Measurements from ENCODE around the gene ASTL.

The ASTL gene

GRCh38 chr2:96124406-96125265, 13.7 kb downstream of the ASTL start:
- no peak for DNase-seq

GRCh38 chr2:96123936-96124335, 14.4 kb downstream of the ASTL start:
- no peak for DNase-seq

- DNase-seq = no peak
Observed at GRCh38 chr2:96123290-96123689, 15.0 kb downstream of the ASTL start.

GRCh38 chr2:96122391-96122790, 15.9 kb downstream of the ASTL start:
- DNase-seq = no peak

- no peak for DNase-seq
Observed at GRCh38 chr2:96121414-96121813, 16.9 kb downstream of the ASTL start.

- DNase-seq = no peak
Observed at GRCh38 chr2:96120991-96121390, 17.3 kb downstream of the ASTL start.

- DNase-seq = no peak
Observed at GRCh38 chr2:96120091-96120720, 18.1 kb downstream of the ASTL start.

GRCh38 chr2:96119389-96119751, 18.9 kb downstream of the ASTL start:
- no peak for DNase-seq

- no peak for DNase-seq
Observed at GRCh38 chr2:96118698-96119388, 19.5 kb downstream of the ASTL start.

- DNase-seq = peak in 1 of 2 experiments; percentile 2
Observed at GRCh38 chr2:96117701-96118588, 20.4 kb downstream of the ASTL start.

- DNase-seq = peak; percentile 26 to 55
Observed at GRCh38 chr2:96116879-96117533, 21.3 kb downstream of the ASTL start.

GRCh38 chr2:96116424-96116878, 21.9 kb downstream of the ASTL start, which contains the start of gene ADRA2B:
TSS of gene ADRA2B (minus strand) at chr2:96116571. CDS start at chr2:96116149, 422 bp downstream.
- DNase-seq = peak in 1 of 2 experiments; percentile 39

GRCh38 chr2:96115631-96116423, 22.5 kb downstream of the ASTL start:
- DNase-seq = no peak

GRCh38 chr2:96114903-96115581, 23.3 kb downstream of the ASTL start:
- DNase-seq = no peak

- no peak for DNase-seq
Observed at GRCh38 chr2:96114546-96114902, 23.8 kb downstream of the ASTL start.

- no peak for DNase-seq
Observed at GRCh38 chr2:96113951-96114350, 24.4 kb downstream of the ASTL start.

GRCh38 chr2:96113367-96113677, 25.0 kb downstream of the ASTL start:
- no peak for DNase-seq

GRCh38 chr2:96112501-96113366, 25.6 kb downstream of the ASTL start:
- no peak for DNase-seq

- no peak for DNase-seq
Observed at GRCh38 chr2:96111823-96112500, 26.3 kb downstream of the ASTL start.

All from NCI-H1930 (cell line).